H9 (cell line): ENCODE measurements around the gene MPG. TPM values are rescaled to one million over a fixed set of nuclear protein-coding genes. Genes with fewer than 3 reads are reported as not detected.

Source experiments
- DNase-seq: peaks from one replicate; pipeline ENCODE4 v3.0.0-alpha.2; 2017
- H2AFZ ChIP-seq: one replicate; pipeline ENCODE4 v1.6.1; 2013; ENCODE audit warnings: mild to moderate bottlenecking, low read length, control low read depth, moderate library complexity
- H2AK5ac ChIP-seq: 2 replicates; pipeline ENCODE4 v1.6.1; 2013; ENCODE audit warnings: low read length, control low read depth, mixed read lengths; ENCODE audit not compliant: insufficient read length
- H2BK120ac ChIP-seq: one replicate; pipeline ENCODE4 v1.6.1; 2013; ENCODE audit warnings: low read depth, mild to moderate bottlenecking, low read length, control low read depth, inconsistent platforms; ENCODE audit not compliant: poor library complexity, severe bottlenecking
- H2BK12ac ChIP-seq: 2 replicates; pipeline ENCODE4 v1.6.1; 2013; ENCODE audit warnings: low read length, control low read depth, mixed read lengths, low read depth; ENCODE audit not compliant: insufficient read length
- H2BK15ac ChIP-seq: 2 replicates; pipeline ENCODE4 v1.6.1; 2013; ENCODE audit warnings: low read depth, low read length, control low read depth
- H2BK20ac ChIP-seq: one replicate; pipeline ENCODE4 v1.6.1; 2013; ENCODE audit warnings: low read depth, mild to moderate bottlenecking, low read length, control low read depth, inconsistent platforms; ENCODE audit not compliant: poor library complexity, severe bottlenecking
- H2BK5ac ChIP-seq: 2 replicates; pipeline ENCODE4 v1.6.1; 2013; ENCODE audit warnings: low read length, control low read depth, mixed read lengths; ENCODE audit not compliant: insufficient read length
- H3K14ac ChIP-seq: 2 replicates; pipeline ENCODE4 v1.6.1; 2013; ENCODE audit warnings: low read length, control low read depth; ENCODE audit not compliant: insufficient read depth
- H3K18ac ChIP-seq: 2 replicates; pipeline ENCODE4 v1.6.1; 2013; ENCODE audit warnings: low read depth, mild to moderate bottlenecking, mixed read lengths, low read length, control low read depth; ENCODE audit not compliant: insufficient read length
- H3K23ac ChIP-seq: 2 replicates; pipeline ENCODE4 v1.6.1; 2013; ENCODE audit warnings: low read length, control low read depth, mixed read lengths, low read depth; ENCODE audit not compliant: insufficient read length
- H3K23me2 ChIP-seq: 2 replicates; pipeline ENCODE4 v1.6.1; 2013; ENCODE audit warnings: low read depth, mild to moderate bottlenecking, mixed read lengths, low read length, control low read depth; ENCODE audit not compliant: insufficient read length, poor library complexity, severe bottlenecking
- H3K27ac ChIP-seq: 2 replicates; pipeline ENCODE4 v1.5.1; 2013; ENCODE audit warnings: low read length, control low read depth, mixed read lengths, low read depth; ENCODE audit not compliant: insufficient read length
- H3K27me3 ChIP-seq: 2 replicates; pipeline ENCODE4 v1.6.1; 2013; ENCODE audit warnings: low read length, control low read depth, inconsistent platforms; ENCODE audit not compliant: insufficient read depth
- H3K4ac ChIP-seq: 2 replicates; pipeline ENCODE4 v1.6.1; 2013; ENCODE audit warnings: low read depth, mild to moderate bottlenecking, control low read depth, inconsistent platforms, low read length, moderate library complexity
- H3K4me1 ChIP-seq: 2 replicates; pipeline ENCODE4 v1.6.1; 2013; ENCODE audit warnings: low read length, control low read depth, inconsistent platforms; ENCODE audit not compliant: insufficient read depth
- H3K4me2 ChIP-seq: 2 replicates; pipeline ENCODE4 v1.6.1; 2013; ENCODE audit warnings: low read length, control low read depth, mixed read lengths; ENCODE audit not compliant: insufficient read length, insufficient read depth
- H3K56ac ChIP-seq: 2 replicates; pipeline ENCODE4 v1.6.1; 2013; ENCODE audit warnings: low read depth, mild to moderate bottlenecking, mixed read lengths, low read length, control low read depth; ENCODE audit not compliant: insufficient read length
- H3K79me1 ChIP-seq: 2 replicates; pipeline ENCODE4 v1.6.1; 2013; ENCODE audit warnings: low read depth, mild to moderate bottlenecking, moderate library complexity, low read length, control low read depth, inconsistent platforms; ENCODE audit not compliant: insufficient read depth, poor library complexity, severe bottlenecking
- H3K79me2 ChIP-seq: 2 replicates; pipeline ENCODE4 v1.6.1; 2013; ENCODE audit warnings: low read length, control low read depth, inconsistent platforms; ENCODE audit not compliant: insufficient read depth
- H3K9ac ChIP-seq: 2 replicates; pipeline ENCODE4 v1.6.1; 2013; ENCODE audit warnings: low read length, control low read depth, mixed read lengths; ENCODE audit not compliant: insufficient read length; ENCODE audit errors: extremely low read depth
- H3K9me3 ChIP-seq: one replicate; pipeline ENCODE4 v1.6.1; 2013; ENCODE audit warnings: low read depth, low read length, inconsistent platforms; ENCODE audit not compliant: control insufficient read depth
- H3T11ph ChIP-seq: one replicate; pipeline ENCODE4 v1.6.1; 2013; ENCODE audit warnings: mild to moderate bottlenecking, low read length, control low read depth, inconsistent platforms
- H4K20me1 ChIP-seq: one replicate; pipeline ENCODE4 v1.6.1; 2013; ENCODE audit not compliant: control insufficient read depth, insufficient read length, insufficient read depth
- H4K5ac ChIP-seq: 2 replicates; pipeline ENCODE4 v1.6.1; 2013; ENCODE audit warnings: low read depth, mild to moderate bottlenecking, mixed read lengths, low read length, control low read depth; ENCODE audit not compliant: insufficient read length
- H4K8ac ChIP-seq: replicated peaks from 2 replicates; pipeline ENCODE4 v1.6.1; 2013; ENCODE audit warnings: low read length, control low read depth, mixed read lengths, low read depth; ENCODE audit not compliant: insufficient read length
- H4K91ac ChIP-seq: 2 replicates; pipeline ENCODE4 v1.6.1; 2013; ENCODE audit warnings: low read depth, mild to moderate bottlenecking, moderate library complexity, mixed read lengths, low read length, control low read depth; ENCODE audit not compliant: insufficient read length
- H3K27ac Mint-ChIP-seq, 3 experiments: 2 replicates in 2 of 3; 3 replicates in 1 of 3; pipeline ENCODE4 v1.8.0; 2020 to 2021; ENCODE audit warnings: mixed read lengths in 3 of 3, mild to moderate bottlenecking in 1 of 3, moderate library complexity in 1 of 3
- H3K27me3 Mint-ChIP-seq: 2 replicates; pipeline ENCODE4 v1.8.0; 2021; ENCODE audit warnings: low read depth, mild to moderate bottlenecking, moderate library complexity, mixed read lengths
- H3K36me3 Mint-ChIP-seq, 3 experiments: 2 replicates in 2 of 3; 3 replicates in 1 of 3; pipeline ENCODE4 v1.8.0; 2020 to 2021; ENCODE audit warnings: low read depth in 3 of 3, mixed read lengths in 3 of 3; ENCODE audit not compliant: insufficient read depth in 1 of 3
- H3K4me1 Mint-ChIP-seq, 2 experiments: 2 replicates each; pipeline ENCODE4 v1.8.0; 2020; ENCODE audit warnings: mixed read lengths in 2 of 2
- H3K4me3 Mint-ChIP-seq, 2 experiments: 2 replicates in 1 of 2; 3 replicates in 1 of 2; pipeline ENCODE4 v1.8.0; 2020 to 2021; ENCODE audit warnings: mild to moderate bottlenecking in 2 of 2, mixed read lengths in 2 of 2, moderate library complexity in 1 of 2
- H3K9me3 Mint-ChIP-seq, 2 experiments: 2 replicates in 1 of 2; 3 replicates in 1 of 2; pipeline ENCODE4 v1.8.0; 2020; ENCODE audit warnings: mild to moderate bottlenecking in 2 of 2, mixed read lengths in 2 of 2, moderate library complexity in 1 of 2
- CTCF ChIP-seq: fragments of 200-600 bp; sonication (generic); conservative IDR thresholded peaks from 3 replicates; pipeline ENCODE4 v1.8.0; 2021; ENCODE audit warnings: antibody characterized with exemption, mild to moderate bottlenecking
- WGBS: extraction: QIAGEN DNeasy Blood & Tissue Kit; methylation state at CpG from one replicate; pipeline ENCODE4 v1.1.7; 2013; ENCODE audit warnings: missing lambda C conversion rate, low lambda C conversion rate, mixed read lengths; ENCODE audit not compliant: insufficient read length; ENCODE audit errors: extremely low coverage; 5-methylcytosine and 5-hydroxymethylcytosine counted together
- total RNA-seq: library from RNA; stranded (reverse); gene quantifications from 2 replicates; pipeline ENCODE4 v1.2.1, GENCODE V29; 2021

MPG gene
- total RNA-seq, 1 experiment from 2014 or later: 39.1 TPM

- no peak within 1 kb of the TSS for H4K5ac ChIP-seq
- no peak for TF ChIP-seq CTCF
- H3K14ac ChIP-seq: peak within 1 kb of the TSS; percentile 3
- H3K9ac ChIP-seq: no peak within 1 kb of the TSS
- peaks cover 10% of the 10 kb centered on the region for H3K23me2 ChIP-seq
- H3K4ac ChIP-seq: no peak within 1 kb of the TSS
- Mint-ChIP-seq H3K4me1 (peaks cover 51 to 54% of the 10 kb centered on the region in 2 experiments), H3K27ac (peak within 1 kb of the TSS in 1 of 3 experiments; percentile 71; a peak in 5 of 7 replicates), H3K9me3 (no peaks in the 10 kb centered on the region), H3K4me3 (peak within 1 kb of the TSS; percentile 77 to 87), H3K36me3 (no peaks in the 10 kb centered on the region; a peak in 1 of 7 replicates), H3K27me3 (peaks cover 1% of the 10 kb centered on the region; the same call in 1 of the 2 replicates)
- peak within 1 kb of the TSS; percentile 70 for H3K4me2 ChIP-seq
- H2BK120ac ChIP-seq: no peak within 1 kb of the TSS
- H4K8ac ChIP-seq: no peak within 1 kb of the TSS
- H3K79me2 ChIP-seq: no peaks in the 10 kb centered on the region; the same call in 1 of the 2 replicates
- H3K4me1 ChIP-seq: peaks cover 6% of the 10 kb centered on the region; the same call in 1 of the 2 replicates
- H2AK5ac ChIP-seq: peak within 1 kb of the TSS; percentile 4
- H3K9me3 ChIP-seq: no peaks in the 10 kb centered on the region
- DNase-seq: peak; percentile 75
- H3K23ac ChIP-seq: no peak within 1 kb of the TSS
- no peak within 1 kb of the TSS for H2BK20ac ChIP-seq
- no peaks in the 10 kb centered on the region for H4K20me1 ChIP-seq
- H3T11ph ChIP-seq: no peak within 1 kb of the TSS
- H3K27ac ChIP-seq: no peak within 1 kb of the TSS
- no CpG with 5 or more reads among the region's 62 CpGs for WGBS
- no peak within 1 kb of the TSS for H3K56ac ChIP-seq
- no peaks in the 10 kb centered on the region for H3K79me1 ChIP-seq
- no peak within 1 kb of the TSS for H2BK12ac ChIP-seq
- no peak within 1 kb of the TSS for H2BK15ac ChIP-seq
- no peaks in the 10 kb centered on the region for H3K27me3 ChIP-seq
- no peak within 1 kb of the TSS for H2AFZ ChIP-seq
- no peak within 1 kb of the TSS for H4K91ac ChIP-seq
- peak within 1 kb of the TSS; percentile 75 for H3K18ac ChIP-seq
- H2BK5ac ChIP-seq: no peak within 1 kb of the TSS
Observed at GRCh38 chr16:72561-73548, 5.2 kb upstream of the MPG start, which contains the start of gene RHBDF1. Gene RHBDF1 (minus strand): TSS chr16:72631. CDS start chr16:65015, 7,616 bp downstream.
